ENCODE measurements around the gene ZNF740. TPM values are rescaled to one million over a fixed set of nuclear protein-coding genes. Genes with fewer than 3 reads are reported as not detected.

ZNF740 gene
- total and polyA plus RNA-seq, 10 of the 15 experiments (the other 5 are each of a cell fraction or from before 2014, with no cell fraction given) = 1.4 to 33.6 (median 11.3) TPM

DNA sequence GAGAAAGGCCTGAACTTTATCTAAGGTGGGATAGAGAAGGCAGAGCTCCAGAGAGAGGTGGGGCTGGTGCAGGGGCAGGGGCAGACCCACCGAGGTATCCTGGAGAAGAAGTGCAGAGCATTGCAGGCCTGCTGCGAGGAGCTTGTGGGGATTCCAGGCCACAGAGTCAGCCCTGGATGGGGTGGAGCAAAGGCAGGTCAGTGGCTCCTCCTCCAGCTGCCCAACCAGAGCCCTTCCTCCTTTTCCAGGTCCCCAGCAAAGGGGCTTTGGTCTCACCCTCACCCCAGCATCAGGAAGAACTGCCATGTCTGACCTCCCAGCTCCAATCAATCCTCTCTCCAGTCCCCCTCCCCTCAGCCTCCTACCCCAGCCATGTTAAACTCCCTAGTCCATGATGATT, 19.8 kb upstream of the ZNF740 start (continued):
- TF ChIP-seq, protein P1, sequence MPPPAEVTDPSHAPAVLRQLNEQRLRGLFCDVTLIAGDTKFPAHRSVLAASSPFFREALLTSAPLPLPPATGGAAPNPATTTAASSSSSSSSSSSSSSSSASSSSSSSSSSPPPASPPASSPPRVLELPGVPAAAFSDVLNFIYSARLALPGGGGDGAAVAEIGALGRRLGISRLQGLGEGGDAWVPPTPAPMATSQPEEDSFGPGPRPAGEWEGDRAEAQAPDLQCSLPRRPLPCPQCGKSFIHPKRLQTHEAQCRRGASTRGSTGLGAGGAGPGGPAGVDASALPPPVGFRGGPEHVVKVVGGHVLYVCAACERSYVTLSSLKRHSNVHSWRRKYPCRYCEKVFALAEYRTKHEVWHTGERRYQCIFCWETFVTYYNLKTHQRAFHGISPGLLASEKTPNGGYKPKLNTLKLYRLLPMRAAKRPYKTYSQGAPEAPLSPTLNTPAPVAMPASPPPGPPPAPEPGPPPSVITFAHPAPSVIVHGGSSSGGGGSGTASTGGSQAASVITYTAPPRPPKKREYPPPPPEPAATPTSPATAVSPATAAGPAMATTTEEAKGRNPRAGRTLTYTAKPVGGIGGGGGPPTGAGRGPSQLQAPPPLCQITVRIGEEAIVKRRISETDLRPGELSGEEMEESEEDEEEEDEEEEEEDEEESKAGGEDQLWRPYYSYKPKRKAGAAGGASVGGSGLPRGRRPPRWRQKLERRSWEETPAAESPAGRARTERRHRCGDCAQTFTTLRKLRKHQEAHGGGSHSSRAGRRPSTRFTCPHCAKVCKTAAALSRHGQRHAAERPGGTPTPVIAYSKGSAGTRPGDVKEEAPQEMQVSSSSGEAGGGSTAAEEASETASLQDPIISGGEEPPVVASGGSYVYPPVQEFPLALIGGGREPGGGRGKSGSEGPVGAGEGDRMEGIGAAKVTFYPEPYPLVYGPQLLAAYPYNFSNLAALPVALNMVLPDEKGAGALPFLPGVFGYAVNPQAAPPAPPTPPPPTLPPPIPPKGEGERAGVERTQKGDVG (CRISPR knock-in tag; IDR thresholded peaks at IDR 0.05) = no peak

DNA sequence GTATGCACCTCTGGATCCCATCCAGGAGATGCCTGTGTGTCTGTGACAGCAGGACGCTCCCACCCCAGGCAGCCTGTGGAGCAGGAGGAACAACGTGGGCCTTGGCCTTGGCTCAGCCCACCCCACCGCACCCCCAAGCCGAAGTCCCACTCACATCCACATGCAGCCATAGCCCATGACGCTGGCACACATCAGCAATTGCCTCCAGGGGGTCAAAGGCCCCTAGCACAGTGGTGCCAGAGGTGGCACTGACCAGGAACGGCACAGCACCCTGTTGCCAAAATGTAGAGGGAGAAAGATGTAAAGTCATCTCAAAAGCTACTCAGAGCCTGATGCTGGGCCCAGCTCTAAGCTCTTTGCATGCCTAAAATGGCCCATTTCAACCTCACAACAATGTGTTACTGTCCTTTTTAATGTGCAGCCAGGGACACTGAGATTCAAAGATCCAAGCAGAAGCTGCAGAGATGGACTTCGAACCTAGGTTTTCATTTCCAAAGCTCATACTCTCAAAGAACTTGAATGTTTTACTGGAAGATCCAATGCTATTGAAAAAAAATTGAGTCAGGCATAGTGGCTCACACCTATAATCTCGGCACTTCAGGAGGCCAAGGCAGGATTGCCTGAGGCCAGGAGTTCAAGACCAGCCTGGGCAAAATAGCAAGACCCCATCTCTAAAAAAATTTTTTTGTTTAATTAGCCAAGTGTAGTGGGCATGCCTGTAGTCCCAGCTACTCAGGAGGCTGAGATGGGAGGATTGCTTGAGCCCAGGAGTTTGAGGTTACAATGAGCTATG, 19.2 kb upstream of the ZNF740 start:
- ATAC-seq = no peak
- WGBS (ENCODE audit: insufficient coverage, insufficient replicate concordance, low lambda C conversion rate, missing lambda C conversion rate) = 92% methylated on average over 8 of the region's 8 CpGs
- no peak for FAIRE-seq
- TF ChIP-seq, protein P2, sequence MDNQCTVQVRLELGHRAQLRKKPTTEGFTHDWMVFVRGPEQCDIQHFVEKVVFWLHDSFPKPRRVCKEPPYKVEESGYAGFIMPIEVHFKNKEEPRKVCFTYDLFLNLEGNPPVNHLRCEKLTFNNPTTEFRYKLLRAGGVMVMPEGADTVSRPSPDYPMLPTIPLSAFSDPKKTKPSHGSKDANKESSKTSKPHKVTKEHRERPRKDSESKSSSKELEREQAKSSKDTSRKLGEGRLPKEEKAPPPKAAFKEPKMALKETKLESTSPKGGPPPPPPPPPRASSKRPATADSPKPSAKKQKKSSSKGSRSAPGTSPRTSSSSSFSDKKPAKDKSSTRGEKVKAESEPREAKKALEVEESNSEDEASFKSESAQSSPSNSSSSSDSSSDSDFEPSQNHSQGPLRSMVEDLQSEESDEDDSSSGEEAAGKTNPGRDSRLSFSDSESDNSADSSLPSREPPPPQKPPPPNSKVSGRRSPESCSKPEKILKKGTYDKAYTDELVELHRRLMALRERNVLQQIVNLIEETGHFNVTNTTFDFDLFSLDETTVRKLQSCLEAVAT (IDR thresholded peaks at IDR 0.05) = no peak
- TF ChIP-seq ATF7 (IDR thresholded peaks at IDR 0.05; ENCODE audit: low read depth) (no peak), RAD21 (IDR thresholded peaks at IDR 0.05; ENCODE audit: insufficient read depth, low read depth, low read length) (no peak), SPI1 (IDR thresholded peaks at IDR 0.05; ENCODE audit: borderline replicate concordance, insufficient read depth, low read depth, low read length) (no peak), KDM1A (IDR thresholded peaks at IDR 0.05; ENCODE audit: borderline replicate concordance) (no peak), EP300 (IDR thresholded peaks at IDR 0.05; ENCODE audit: borderline replicate concordance in 1 of 2, control insufficient read depth in 1 of 2, low read depth in 2 of 2, low read length in 2 of 2) (no peak)
- TF ChIP-seq, protein P3, sequence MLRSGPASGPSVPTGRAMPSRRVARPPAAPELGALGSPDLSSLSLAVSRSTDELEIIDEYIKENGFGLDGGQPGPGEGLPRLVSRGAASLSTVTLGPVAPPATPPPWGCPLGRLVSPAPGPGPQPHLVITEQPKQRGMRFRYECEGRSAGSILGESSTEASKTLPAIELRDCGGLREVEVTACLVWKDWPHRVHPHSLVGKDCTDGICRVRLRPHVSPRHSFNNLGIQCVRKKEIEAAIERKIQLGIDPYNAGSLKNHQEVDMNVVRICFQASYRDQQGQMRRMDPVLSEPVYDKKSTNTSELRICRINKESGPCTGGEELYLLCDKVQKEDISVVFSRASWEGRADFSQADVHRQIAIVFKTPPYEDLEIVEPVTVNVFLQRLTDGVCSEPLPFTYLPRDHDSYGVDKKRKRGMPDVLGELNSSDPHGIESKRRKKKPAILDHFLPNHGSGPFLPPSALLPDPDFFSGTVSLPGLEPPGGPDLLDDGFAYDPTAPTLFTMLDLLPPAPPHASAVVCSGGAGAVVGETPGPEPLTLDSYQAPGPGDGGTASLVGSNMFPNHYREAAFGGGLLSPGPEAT (IDR thresholded peaks at IDR 0.05; ENCODE audit: low read depth) = no peak
- TF ChIP-seq, protein P4, sequence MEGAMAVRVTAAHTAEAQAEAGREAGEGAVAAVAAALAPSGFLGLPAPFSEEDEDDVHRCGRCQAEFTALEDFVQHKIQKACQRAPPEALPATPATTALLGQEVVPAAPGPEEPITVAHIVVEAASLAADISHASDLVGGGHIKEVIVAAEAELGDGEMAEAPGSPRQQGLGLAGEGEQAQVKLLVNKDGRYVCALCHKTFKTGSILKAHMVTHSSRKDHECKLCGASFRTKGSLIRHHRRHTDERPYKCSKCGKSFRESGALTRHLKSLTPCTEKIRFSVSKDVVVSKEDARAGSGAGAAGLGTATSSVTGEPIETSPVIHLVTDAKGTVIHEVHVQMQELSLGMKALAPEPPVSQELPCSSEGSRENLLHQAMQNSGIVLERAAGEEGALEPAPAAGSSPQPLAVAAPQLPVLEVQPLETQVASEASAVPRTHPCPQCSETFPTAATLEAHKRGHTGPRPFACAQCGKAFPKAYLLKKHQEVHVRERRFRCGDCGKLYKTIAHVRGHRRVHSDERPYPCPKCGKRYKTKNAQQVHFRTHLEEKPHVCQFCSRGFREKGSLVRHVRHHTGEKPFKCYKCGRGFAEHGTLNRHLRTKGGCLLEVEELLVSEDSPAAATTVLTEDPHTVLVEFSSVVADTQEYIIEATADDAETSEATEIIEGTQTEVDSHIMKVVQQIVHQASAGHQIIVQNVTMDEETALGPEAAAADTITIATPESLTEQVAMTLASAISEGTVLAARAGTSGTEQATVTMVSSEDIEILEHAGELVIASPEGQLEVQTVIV (IDR thresholded peaks at IDR 0.05; ENCODE audit: borderline replicate concordance, partially characterized antibody) = no peak

More for the DNA sequence above, 19.2 kb upstream of the ZNF740 start:
- no peak overlapping the region for H3K4me3 ChIP-seq
- H3K27me3 ChIP-seq (replicated peaks in 1 of 2; ENCODE audit: control insufficient read depth in 2 of 2, insufficient read depth in 2 of 2, low read length in 1 of 2) = no peaks in the 10 kb centered on the region
- ChIA-PET POLR2A (interaction anchor here (0.5 to 3.4 kb wide), 4 partner anchors 18 to 106 kb away, joined by 3 to 26 read pairs (median 5); partner anchors contain the start of genes CSAD and ZNF740), RAD21 (ENCODE audit: unreplicated experiment) (interaction anchor here (0.7 to 4.8 kb wide), 19 partner anchors 11 to 160 kb away, joined by 3 to 58 read pairs (median 16); partner anchors contain the start of genes AAAS, CSAD, ESPL1 and ITGB7), CTCF (interaction anchor here (0.9 to 8.3 kb wide), 16 partner anchors 12 to 184 kb away, joined by 3 to 188 read pairs (median 39); partner anchors contain the start of genes AAAS, CSAD, ESPL1 and ITGB7), SMC1A (ENCODE audit: uncharacterized antibody, unreplicated experiment) (interaction anchor here (0.6 to 5.5 kb wide), 19 partner anchors 15 to 217 kb away, joined by 3 to 62 read pairs (median 11); partner anchors contain the start of genes AAAS, CSAD, ESPL1 and MYG1)
- H4K20me1 ChIP-seq (ENCODE audit: control insufficient read depth, insufficient read depth) = no peaks in the 10 kb centered on the region
- H3K9me3 ChIP-seq (replicated peaks; ENCODE audit: control insufficient read depth, insufficient read depth, low read length) = no peaks in the 10 kb centered on the region
- intact Hi-C loops (cut with micrococcal nuclease; ENCODE audit: unreplicated experiment) = no loop called here
- H3K4me2 ChIP-seq (ENCODE audit: control insufficient read depth, insufficient read depth) = no peak overlapping the region
- H2AFZ ChIP-seq (ENCODE audit: control insufficient read depth, low read depth, low read length) = no peak overlapping the region
- BruUV-seq (replicated peaks) = no TSS peak
- H3K36me3 ChIP-seq (ENCODE audit: control insufficient read depth in 2 of 2, insufficient read depth in 2 of 2, low read length in 1 of 2) = no peaks in the 10 kb centered on the region
- H3K27ac ChIP-seq (ENCODE audit: control insufficient read depth, insufficient read depth) = no peak overlapping the region
- H3K9ac ChIP-seq (ENCODE audit: control insufficient read depth, insufficient read depth, low read length) = no peak overlapping the region
- H3K4me1 ChIP-seq (ENCODE audit: control insufficient read depth, insufficient read depth, low read length) = no peaks in the 10 kb centered on the region; the same call in 1 of the 2 replicates
- DNase-seq (ENCODE audit: low read depth, low spot score) = no peak
- in situ Hi-C loops (cut with MboI) = loop anchor here (5.0 kb wide), 1 partner anchor 126 kb away; no protein-coding TSS in a partner anchor
- no peaks in the 10 kb centered on the region for H3K79me2 ChIP-seq (ENCODE audit: control insufficient read depth, insufficient read depth, low read length)

All from GM12878 (cell line).